K562 (cell line): ENCODE results near the gene DTX1. TPM values are rescaled to one million over a fixed set of nuclear protein-coding genes. Genes with fewer than 3 reads are reported as not detected.

Experiments used
- ATAC-seq: fragments of 200-7000 bp; cut with Tn5 transposase; 3 replicates; pipeline ENCODE4 v1.9.1; 2020; ENCODE audit warnings: moderate library complexity
- BruUV-seq: library from RNA; stranded (reverse); fragments of 400-500 nt; replicated peaks from 2 replicates; lab custom pipeline; 2021; lab: Mats Ljungman, UMichigan
- CTCF ChIA-PET: fragments of 300-600 bp; formaldehyde crosslinking; extraction: SDS; loops from one replicate; lab custom pipeline; 2021; ENCODE audit warnings: low intra/inter-chr PET ratio; lab: Yijun Ruan, JAX
- POLR2A ChIA-PET: fragments of 300-600, 350-650 bp; sonication (Branson Sonifier 250); formaldehyde crosslinking; extraction: SDS; loops from one replicate; lab custom pipeline; 2021; ENCODE audit warnings: antibody characterized with exemption, inconsistent platforms; lab: Yijun Ruan, JAX
- DNase-seq, 4 experiments: peaks; one replicate each; pipeline versions ENCODE4 v3.0.0 to v3.0.0-alpha.2; 2011 to 2018; ENCODE audit warnings: low spot score in 3 of 4, mixed read lengths in 3 of 4; ENCODE audit errors: extremely low read depth in 1 of 4
- FAIRE-seq: peaks from 2 replicates; lab custom pipeline; 2011; peaks lifted over from hg19 to GRCh38; lab: Jason Lieb, UNC
- H2AFZ ChIP-seq: 2 replicates; pipeline ENCODE4 v1.6.0; 2011; ENCODE audit warnings: low read depth, low read length, control low read depth, inconsistent platforms
- H3K27ac ChIP-seq: fragments of 200-600 bp; 3 replicates; pipeline ENCODE4 v1.8.0; 2011; ENCODE audit warnings: low read depth, mild to moderate bottlenecking, control low read depth, inconsistent platforms, low read length, moderate library complexity, mixed read lengths; ENCODE audit errors: extremely low read depth
- H3K27me3 ChIP-seq, 2 experiments: fragments of 300-600 bp in 1 of 2; 2 replicates in 1 of 2; 3 replicates in 1 of 2; pipeline versions ENCODE4 v1.6.0 to v1.8.0; 2011; ENCODE audit warnings: inconsistent platforms in 2 of 2, low read length in 2 of 2, mild to moderate bottlenecking in 1 of 2, mixed read lengths in 1 of 2, moderate library complexity in 1 of 2; ENCODE audit not compliant: control insufficient read depth in 2 of 2, insufficient read depth in 2 of 2
- H3K36me3 ChIP-seq: fragments of 300-600 bp; 3 replicates; pipeline ENCODE4 v1.8.0; 2011; ENCODE audit warnings: mild to moderate bottlenecking, low read length, inconsistent platforms; ENCODE audit not compliant: control insufficient read depth, insufficient read depth
- H3K4me1 ChIP-seq, 2 experiments: fragments of 200-600 bp in 1 of 2; replicated peaks in 1 of 2; 2 replicates in 1 of 2; 3 replicates in 1 of 2; pipeline versions ENCODE4 v1.5.1 to v1.8.0; 2011; ENCODE audit warnings: inconsistent platforms in 2 of 2, low read length in 2 of 2, mild to moderate bottlenecking in 1 of 2, mixed read lengths in 1 of 2, moderate library complexity in 1 of 2; ENCODE audit not compliant: control insufficient read depth in 2 of 2, insufficient read depth in 2 of 2
- H3K4me2 ChIP-seq: 2 replicates; pipeline ENCODE4 v1.6.1; 2011; ENCODE audit warnings: low read length, control low read depth, inconsistent platforms, mixed read lengths; ENCODE audit not compliant: insufficient read depth
- H3K4me3 ChIP-seq: fragments of 200-600 bp; sonication (generic), shearing (Covaris generic); 2 replicates; pipeline ENCODE4 v1.5.1; 2016; ENCODE audit warnings: control low read depth, inconsistent platforms
- H3K79me2 ChIP-seq: fragments of 200-600 bp; 3 replicates; pipeline ENCODE4 v1.8.0; 2011; ENCODE audit warnings: low read length, inconsistent platforms; ENCODE audit not compliant: control insufficient read depth, insufficient read depth
- H3K9ac ChIP-seq, 2 experiments: 2 replicates each; pipeline versions ENCODE4 v1.6.0 to v1.6.1; 2011; ENCODE audit warnings: low read depth in 2 of 2, low read length in 2 of 2, control low read depth in 1 of 2, inconsistent platforms in 1 of 2, mild to moderate bottlenecking in 1 of 2, mixed read lengths in 1 of 2; ENCODE audit not compliant: insufficient read depth in 1 of 2
- H3K9me1 ChIP-seq: one replicate; pipeline ENCODE4 v1.6.0; 2011; ENCODE audit warnings: inconsistent platforms, mild to moderate bottlenecking, low read length, moderate library complexity; ENCODE audit not compliant: control insufficient read depth, insufficient read depth
- H3K9me3 ChIP-seq: replicated peaks from 2 replicates; pipeline ENCODE4 v1.5.1; 2011; ENCODE audit warnings: low read depth, low read length, inconsistent platforms; ENCODE audit not compliant: control insufficient read depth, insufficient read depth
- H4K20me1 ChIP-seq: replicated peaks from 2 replicates; pipeline ENCODE4 v1.6.1; 2011; ENCODE audit warnings: low read length, inconsistent platforms, mixed read lengths; ENCODE audit not compliant: control insufficient read depth, insufficient read depth
- ARID1B ChIP-seq: fragments of 450-650 bp; IDR thresholded peaks from 2 replicates; pipeline ENCODE4 v1.6.1; 2016; ENCODE audit warnings: antibody characterized with exemption, mild to moderate bottlenecking, inconsistent platforms
- BCL6 ChIP-seq: fragments of 250-450 bp; sonication (Bioruptor Pico); IDR thresholded peaks from 2 replicates; pipeline ENCODE4 v1.4.0; 2020
- CTCFL ChIP-seq: IDR thresholded peaks from 2 replicates; pipeline ENCODE4 v1.6.1; 2011; ENCODE audit warnings: borderline replicate concordance, low read depth, mild to moderate bottlenecking, moderate library complexity, low read length; ENCODE audit not compliant: insufficient read depth, poor library complexity, severe bottlenecking
- FOS ChIP-seq: IDR thresholded peaks from 3 replicates; pipeline ENCODE4 v1.6.1; 2011; ENCODE audit not compliant: insufficient read length; ENCODE audit errors: extremely low read depth
- REST ChIP-seq, 2 experiments: fragments of 450-650 bp; formaldehyde crosslinking in 1 of 2; IDR thresholded peaks; 2 replicates each; pipeline versions ENCODE4 v1.4.0 to v1.6.1; 2014 to 2020; ENCODE audit warnings: mild to moderate bottlenecking in 2 of 2, borderline replicate concordance in 1 of 2, low read depth in 1 of 2
- ZNF239 ChIP-seq: fragments of 250-450 bp; sonication (Bioruptor Pico); IDR thresholded peaks from 2 replicates; pipeline ENCODE4 v1.4.0; 2020; ENCODE audit warnings: mild to moderate bottlenecking
- WGBS: fragments of 100-300 bp; shearing (Covaris generic); methylation state at CpG from one replicate; pipeline ENCODE4 v1.1.6; 2016; ENCODE audit warnings: low coverage, mixed read lengths; ENCODE audit not compliant: insufficient coverage; ENCODE audit errors: missing lambda C conversion rate; 5-methylcytosine and 5-hydroxymethylcytosine counted together
- in situ Hi-C: fragments of 300-500 bp; cut with MboI; formaldehyde crosslinking; loops from 4 replicates; pipeline ENCODE4 v1.15.0; 2018; ENCODE audit warnings: inconsistent platforms, mixed read lengths
- intact Hi-C: fragments of 100-400 bp; cut with micrococcal nuclease; formaldehyde crosslinking; loops from 2 replicates; pipeline ENCODE4 v1.14.2; 2022
- polyA plus RNA-seq, 8 experiments: library from polyadenylated mRNA; depleted of rRNA in 4 of 8; stranded (reverse) in 5 of 8; unstranded in 3 of 8; fragments of >200 nt; fragmentation: Nextera tagmentation in 2 of 8; fragmentation: Illumina TruSeq in 1 of 8; extraction: Ambion mirVana in 2 of 8; extraction: Trizol in 1 of 8; gene quantifications; 2 replicates each; pipeline versions ENCODE4 v1.2.1 to v1.2.3, GENCODE V29; 2011 to 2014; ENCODE audit warnings: inconsistent platforms in 1 of 8, missing spikeins in 1 of 8
- total RNA-seq, 7 experiments: library from RNA; depleted of rRNA in 6 of 7; stranded (reverse); fragments of >200 nt in 6 of 7; fragmentation: Illumina TruSeq in 2 of 7; extraction: Trizol in 2 of 7; gene quantifications; 2 replicates each; pipeline versions ENCODE4 v1.2.1 to v1.2.3, GENCODE V29; 2011 to 2021; ENCODE audit warnings: low replicate concordance in 1 of 7
- TF ChIP-seq, protein P1 (sequence below): sonication (generic); formaldehyde crosslinking; IDR thresholded peaks from 2 replicates; pipeline ENCODE4 v1.4.0; 2020; ENCODE audit warnings: mild to moderate bottlenecking, missing genetic modification reagents

The DTX1 gene
- total and polyA plus RNA-seq, 9 of the 15 experiments (the other 6 are each of a cell fraction or from before 2014, with no cell fraction given), result not detected

GRCh38 chr12:113092607-113093408 lies 36.3 kb downstream of the DTX1 start:
- peak; percentile 98 for ATAC-seq
- ChIA-PET CTCF (interaction anchor here (0.8 kb wide), 1 partner anchor 44 kb away, joined by 4 read pairs; no protein-coding TSS in a partner anchor), POLR2A (interaction anchor here (0.7 to 1.2 kb wide), 3 partner anchors 12 to 14 kb away, joined by 3 to 6 read pairs (median 3); no protein-coding TSS in a partner anchor)
- Histone ChIP-seq H3K9me3 (no peaks in the 10 kb centered on the region), H3K4me3 (no peak overlapping the region), H3K79me2 (no peaks in the 10 kb centered on the region), H3K27ac (no peak overlapping the region), H2AFZ (no peak overlapping the region), H3K9me1 (no peaks in the 10 kb centered on the region), H3K4me1 (peaks cover 2 to 32% of the 10 kb centered on the region in 2 experiments; a peak in 3 of 5 replicates), H4K20me1 (peaks cover 8% of the 10 kb centered on the region; the same call in 1 of the 2 replicates), H3K9ac (peak overlapping the region in 1 of 2 experiments; percentile 17; a peak in 1 of 4 replicates), H3K27me3 (peaks cover 0 to 49% of the 10 kb centered on the region in 2 experiments), H3K36me3 (no peaks in the 10 kb centered on the region), H3K4me2 (peak overlapping the region; percentile 49)
- BruUV-seq, result no TSS peak
- in situ Hi-C loops (no loop called here), intact Hi-C loops (no loop called here)
- DNase-seq, result peak; percentile 77 to 95 (median 90)
- peak; percentile 15 for FAIRE-seq
- WGBS, result 9% methylated on average over 15 of the region's 31 CpGs
- peak; percentile 72 for TF ChIP-seq REST (IDR thresholded peaks at IDR 0.05; ENCODE audit: borderline replicate concordance)
- no peak for TF ChIP-seq REST (CRISPR knock-in tag; IDR thresholded peaks at IDR 0.05; ENCODE audit: low read depth)
- peak; percentile 98 for TF ChIP-seq ZNF239 (CRISPR knock-in tag)
- TF ChIP-seq FOS, result no peak
- no peak for TF ChIP-seq BCL6 (CRISPR knock-in tag)
- TF ChIP-seq ARID1B, result no peak
- TF ChIP-seq CTCFL, result peak; percentile 71
- TF ChIP-seq, protein P1, sequence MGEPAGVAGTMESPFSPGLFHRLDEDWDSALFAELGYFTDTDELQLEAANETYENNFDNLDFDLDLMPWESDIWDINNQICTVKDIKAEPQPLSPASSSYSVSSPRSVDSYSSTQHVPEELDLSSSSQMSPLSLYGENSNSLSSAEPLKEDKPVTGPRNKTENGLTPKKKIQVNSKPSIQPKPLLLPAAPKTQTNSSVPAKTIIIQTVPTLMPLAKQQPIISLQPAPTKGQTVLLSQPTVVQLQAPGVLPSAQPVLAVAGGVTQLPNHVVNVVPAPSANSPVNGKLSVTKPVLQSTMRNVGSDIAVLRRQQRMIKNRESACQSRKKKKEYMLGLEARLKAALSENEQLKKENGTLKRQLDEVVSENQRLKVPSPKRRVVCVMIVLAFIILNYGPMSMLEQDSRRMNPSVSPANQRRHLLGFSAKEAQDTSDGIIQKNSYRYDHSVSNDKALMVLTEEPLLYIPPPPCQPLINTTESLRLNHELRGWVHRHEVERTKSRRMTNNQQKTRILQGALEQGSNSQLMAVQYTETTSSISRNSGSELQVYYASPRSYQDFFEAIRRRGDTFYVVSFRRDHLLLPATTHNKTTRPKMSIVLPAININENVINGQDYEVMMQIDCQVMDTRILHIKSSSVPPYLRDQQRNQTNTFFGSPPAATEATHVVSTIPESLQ (CRISPR knock-in tag), result no peak
